ENCODE results near the gene OBSCN.

OBSCN gene

DNA sequence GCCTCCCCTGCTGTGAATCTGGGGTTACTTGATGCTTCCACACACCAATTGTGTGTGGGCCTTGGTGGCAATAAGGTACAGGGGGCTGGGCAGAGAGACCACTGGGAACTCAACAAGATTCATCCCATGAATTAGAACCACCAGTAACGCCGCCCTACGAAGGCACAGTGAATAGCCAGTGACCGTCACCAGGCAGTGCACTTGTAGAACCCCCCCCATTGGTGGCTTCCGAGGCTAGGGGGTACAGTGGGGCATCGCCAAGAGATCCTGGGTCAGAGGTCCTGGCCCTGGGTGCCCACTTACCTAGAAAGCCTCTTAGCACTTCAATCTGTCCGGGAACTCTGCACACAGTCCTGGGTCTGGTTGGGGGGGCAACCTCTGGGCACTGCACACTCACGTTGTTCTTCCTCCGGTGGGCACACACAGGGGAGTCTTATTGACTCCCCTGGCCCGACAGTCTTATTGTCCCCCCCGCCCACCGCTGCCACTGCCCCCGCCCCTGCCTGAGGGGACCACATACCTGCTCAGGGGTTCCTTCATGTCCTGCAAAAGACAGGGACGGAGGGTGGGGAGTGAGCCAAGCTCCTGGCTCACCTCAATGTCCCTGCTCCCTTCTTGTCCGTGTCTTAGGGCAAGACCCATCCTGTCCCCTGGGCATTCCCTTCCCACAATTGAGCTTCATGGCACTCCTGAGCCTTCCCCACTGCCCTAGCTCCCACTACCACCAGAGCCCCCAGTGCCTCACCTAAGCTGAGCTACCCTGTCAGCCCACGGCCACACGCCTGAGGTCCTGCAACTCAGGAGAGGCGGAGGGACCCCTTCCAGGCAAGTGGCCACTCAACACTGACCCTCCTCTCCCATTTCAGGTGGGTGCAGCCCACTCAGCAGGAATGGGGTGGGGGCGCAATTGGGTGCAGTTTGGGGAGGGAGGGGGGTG, 201.3 kb downstream of the OBSCN start:
- FAIRE-seq (no peak), DNase-seq (ENCODE audit: insufficient read length, low spot score) (no peak)

DNA sequence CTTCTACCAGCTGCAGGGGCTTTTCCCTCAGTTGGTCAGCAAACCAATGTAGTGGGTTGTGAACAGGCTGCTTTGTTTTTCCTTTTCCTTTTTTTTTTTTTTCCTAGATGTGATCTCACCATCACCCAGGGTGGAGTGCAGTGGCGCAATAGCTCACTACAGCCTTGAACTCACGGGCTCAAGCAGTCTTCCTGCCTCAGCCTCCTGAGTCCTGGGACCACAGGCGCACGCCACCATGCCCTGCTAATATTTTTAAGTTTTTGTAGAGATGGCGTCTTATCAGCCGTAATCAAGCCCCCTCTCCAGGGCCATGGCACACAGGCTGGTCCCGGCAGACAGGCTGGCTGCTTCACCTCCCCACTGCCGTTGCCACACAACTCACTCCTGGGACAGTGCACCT, 202.2 kb downstream of the OBSCN start:
- DNase-seq (ENCODE audit: insufficient read length, low spot score) (no peak), FAIRE-seq (no peak)

DNA sequence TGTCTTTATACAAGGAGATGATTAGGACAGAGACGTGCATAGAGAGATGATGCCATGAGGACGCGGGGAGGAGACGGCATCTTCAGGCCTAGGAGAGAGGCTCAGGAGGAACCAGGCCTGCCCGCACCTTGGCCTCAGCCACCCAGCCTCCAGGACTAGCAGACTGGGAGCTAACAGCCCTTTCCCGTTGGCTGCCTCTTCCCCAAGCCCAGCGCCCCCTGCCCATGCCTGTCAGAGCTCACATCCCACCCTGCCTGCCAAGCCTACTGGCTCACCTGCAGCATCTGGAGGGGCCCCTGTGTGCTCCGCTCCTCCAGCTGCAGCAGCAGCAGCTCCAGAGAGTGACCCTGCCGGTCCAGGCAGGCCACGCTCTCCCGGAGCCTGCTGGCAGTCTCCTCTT, 202.8 kb downstream of the OBSCN start:
- DNase-seq (ENCODE audit: insufficient read length, low spot score): no peak
- FAIRE-seq: no peak

DNA sequence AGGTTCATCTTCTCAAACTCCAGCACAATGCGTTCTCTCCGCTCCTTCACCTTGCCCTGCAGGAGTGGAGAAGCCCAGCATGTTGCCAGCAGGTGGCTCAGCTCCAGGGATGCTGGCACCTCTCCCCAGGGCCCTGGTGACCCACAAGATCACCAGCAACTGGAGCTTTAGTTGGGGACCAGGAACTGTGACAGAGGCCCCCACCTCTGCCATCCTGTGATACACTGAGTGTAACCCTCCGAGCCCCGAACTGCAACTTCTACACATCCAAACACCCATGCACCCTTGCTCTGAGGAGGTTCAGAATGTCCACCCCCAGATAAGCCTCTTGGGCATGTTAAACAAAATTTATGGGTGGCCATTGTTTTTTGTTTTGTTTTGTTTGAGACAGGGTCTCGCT, 203.3 kb downstream of the OBSCN start:
- FAIRE-seq (no peak), DNase-seq (ENCODE audit: insufficient read length, low spot score) (no peak)

DNA sequence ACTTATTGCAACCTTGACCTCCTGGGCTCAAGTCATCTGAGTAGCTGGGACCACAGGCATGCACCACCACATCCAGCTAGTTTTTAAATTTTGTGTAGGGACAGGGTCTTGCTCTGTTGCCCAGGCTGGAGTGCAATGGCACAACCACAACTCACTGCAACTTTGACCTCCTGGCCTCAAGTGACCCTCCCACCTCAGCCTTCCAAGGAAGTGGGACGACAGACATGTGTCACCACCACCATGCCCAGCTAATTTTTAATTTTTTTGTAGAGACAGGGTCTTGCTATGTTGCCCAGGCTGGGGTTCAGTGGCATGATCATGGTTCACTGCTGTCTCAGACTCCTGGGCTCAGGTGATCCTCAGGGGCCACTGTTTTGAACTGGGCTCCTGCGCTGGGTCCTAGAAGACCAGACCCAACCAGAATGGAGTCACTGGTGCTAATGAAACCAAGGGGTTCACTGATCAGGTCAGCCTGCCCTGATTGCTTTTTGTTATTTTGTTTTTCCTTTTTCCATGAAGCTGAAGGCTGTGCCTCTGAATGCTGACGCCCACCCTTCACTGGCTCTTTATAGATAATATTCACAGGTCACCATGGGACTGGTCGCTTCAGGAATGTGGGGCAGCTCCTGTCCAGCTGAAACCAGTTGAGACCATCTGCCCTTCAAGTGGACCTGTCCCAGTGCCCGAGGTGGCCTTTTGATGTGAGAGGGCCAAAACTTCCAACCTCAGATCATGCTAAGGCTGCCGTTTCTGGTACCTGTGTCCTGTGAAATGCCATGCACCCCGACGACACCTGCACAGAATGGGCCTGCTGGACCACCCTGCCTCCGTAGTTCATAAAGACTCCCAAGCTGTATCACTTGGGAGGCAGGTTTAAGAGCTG, 203.9 kb downstream of the OBSCN start:
- DNase-seq (ENCODE audit: insufficient read length, low spot score) (no peak), FAIRE-seq (no peak)

DNA sequence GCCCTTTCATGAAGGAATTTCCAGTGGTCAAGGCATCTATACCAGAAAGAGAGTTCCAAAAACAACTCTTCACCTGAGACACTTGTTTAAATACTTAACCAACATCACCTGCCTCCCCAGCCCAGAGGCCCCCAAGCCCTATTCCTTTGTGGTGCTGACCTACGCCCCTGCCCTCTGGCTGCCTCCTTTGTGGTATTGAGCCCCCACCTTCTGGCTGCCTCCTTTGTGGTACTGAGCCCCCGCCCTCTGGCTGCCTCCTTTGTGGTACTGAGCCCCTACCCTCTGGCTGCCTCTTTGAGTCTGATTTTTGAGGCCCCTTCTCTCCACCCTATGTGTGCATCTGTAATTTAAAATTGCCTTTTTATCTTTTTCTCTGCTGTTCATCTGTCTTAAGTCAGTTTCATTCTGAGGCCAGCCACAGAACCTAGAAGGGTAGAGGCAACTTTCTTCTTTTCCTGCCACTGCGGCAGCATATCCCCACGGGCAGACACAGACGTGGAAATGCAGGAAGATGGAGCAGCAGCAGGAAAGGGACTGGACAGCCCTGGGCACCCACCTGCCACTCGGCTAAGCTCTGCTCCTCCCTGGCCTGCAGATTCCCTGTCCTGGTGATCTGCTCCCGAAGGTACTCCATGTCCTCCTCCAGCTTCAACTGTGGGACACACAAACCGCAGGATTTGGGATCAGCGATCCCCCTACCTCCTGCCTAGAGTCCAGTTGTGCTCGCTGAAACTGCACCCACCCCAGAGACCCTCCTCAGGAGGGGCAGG, 205.6 kb downstream of the OBSCN start:
- no peak for DNase-seq (ENCODE audit: insufficient read length, low spot score)
- no peak for FAIRE-seq

DNA sequence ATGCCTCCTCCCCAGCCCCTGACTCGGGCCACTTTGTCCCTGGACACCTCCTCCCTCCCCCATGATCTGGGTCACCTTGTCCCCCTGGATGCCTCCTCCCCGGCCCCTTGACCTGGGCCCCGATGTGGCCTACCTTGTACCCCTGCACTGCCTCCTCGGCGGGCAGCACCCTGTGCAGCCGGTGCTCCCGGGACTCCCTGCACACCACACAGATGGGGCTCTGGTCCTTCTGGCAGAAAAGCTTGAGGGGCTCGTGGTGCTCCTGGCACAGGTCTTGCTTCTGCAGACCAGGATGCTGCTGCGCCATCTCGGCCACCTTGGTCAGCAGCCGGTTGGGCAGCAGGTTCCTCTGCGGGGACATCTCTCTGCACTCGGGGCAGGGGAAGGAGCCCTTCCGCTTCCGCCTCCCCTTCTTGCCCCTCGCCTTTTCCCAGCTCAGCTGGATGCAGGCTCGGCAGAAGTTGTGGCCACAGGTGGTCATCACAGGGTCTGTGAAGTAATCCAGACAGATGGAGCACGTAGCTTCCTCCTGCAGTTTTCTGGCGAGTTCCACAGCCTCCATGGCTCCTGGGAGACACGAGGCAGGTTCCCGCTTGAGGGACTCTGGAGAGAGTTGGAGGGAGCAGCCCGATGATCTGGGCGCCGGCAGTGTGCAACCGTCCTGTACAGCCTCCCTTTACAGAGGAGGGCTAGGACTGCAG, 206.8 kb downstream of the OBSCN start:
- FAIRE-seq: no peak
- no peak for DNase-seq (ENCODE audit: insufficient read length, low spot score)

DNA sequence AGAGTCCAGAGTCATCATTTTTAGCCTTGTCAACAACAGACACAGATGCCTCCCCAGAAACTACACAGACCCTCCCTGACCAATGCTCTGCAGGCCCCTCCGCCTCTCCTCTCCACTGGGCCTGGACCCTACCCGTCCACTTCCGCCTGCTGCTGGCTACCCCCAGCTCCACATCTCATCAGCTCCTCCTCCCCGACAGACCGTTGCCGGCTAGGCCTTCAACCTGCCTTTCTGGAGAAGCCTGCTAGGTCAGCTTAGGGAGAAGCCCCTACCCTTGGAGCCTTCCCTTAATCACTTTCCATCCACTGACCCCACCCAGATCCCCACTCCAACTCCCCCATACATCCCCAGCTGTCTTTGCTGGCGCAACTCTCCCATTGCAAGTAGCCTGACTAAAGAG, 207.4 kb downstream of the OBSCN start:
- no peak for DNase-seq (ENCODE audit: insufficient read length, low spot score)
- FAIRE-seq: no peak

DNA sequence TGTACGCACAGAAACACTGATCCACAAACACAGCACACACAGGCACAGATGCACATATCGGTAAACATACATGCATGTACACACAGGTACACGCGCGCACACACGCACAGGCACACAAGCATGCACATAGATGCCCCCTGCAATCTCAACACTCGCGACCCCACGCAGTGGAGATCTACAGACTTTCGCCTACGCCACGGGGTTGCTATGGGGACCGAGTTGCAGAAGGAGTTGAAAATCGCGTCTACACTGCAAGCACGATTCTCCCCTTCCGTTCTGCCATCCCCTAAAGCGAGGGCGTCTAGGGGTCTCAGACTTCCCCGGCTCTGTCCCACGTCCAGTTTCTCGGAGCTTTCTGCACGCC, 208.0 kb downstream of the OBSCN start:
- no peak for FAIRE-seq
- DNase-seq (ENCODE audit: insufficient read length, low spot score): no peak

DNA sequence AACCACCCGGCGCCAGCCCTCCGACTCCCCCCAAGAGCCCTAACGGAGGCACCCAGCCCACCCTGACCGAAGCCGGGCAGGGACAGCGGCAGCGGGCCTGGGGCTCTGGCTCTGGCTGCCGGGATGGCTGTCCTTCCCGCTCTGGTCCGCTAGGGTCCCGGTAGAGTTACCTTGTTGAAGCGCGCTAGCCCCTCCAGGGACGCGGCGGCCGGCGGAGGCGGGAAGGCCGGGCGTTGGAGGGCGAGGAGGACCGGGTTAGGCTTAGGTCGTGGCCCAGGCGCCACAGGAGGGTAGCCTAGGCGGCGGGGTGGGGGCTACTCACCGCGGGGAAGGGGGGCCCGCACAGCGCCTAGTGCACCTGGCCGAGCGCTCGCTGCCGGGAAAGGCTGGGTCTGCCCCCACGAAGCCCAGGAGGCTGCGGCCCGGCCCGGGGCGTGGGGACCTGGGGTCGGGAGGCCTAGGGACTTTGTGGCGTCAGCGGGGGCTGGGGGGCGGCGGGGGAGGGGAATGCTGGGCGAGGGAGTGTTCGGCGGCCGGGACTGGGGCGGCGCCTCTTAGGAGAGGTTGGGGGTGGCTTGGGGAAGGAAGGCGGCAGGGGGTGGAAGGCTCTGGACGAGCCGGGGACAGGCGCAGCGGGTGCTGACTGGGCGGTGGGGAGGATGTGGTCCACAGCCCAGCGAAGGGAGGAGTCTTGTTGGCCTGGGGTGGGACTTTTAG, 208.5 kb downstream of the OBSCN start, which contains the start of gene TRIM17:
TSS of gene TRIM17 (minus strand) at position 645 of the 717 bp plus-strand sequence. CDS start 1,789 bp downstream, outside the sequence.
- FAIRE-seq (no peak), DNase-seq (ENCODE audit: insufficient read length, low spot score) (no peak)

DNA sequence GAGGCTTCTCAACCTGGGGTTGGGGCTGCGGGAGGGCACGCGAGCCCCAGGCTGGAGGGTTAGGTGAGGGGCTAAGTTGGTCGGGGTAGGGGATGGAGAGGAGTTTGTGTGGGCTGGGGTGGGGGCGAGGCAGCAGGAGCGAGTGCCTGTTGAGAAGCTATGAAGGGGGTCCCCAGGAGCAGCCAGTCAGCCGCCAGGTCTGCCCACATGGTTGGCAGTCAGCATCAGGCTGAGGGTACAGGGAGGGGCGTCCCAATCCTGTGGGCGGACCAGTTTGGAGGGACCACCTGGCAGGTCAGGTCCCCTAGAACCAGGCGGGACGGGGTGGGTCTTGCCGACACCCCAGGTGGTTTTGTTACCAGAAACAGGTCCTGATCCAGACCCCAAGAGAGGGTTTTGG, 209.2 kb downstream of the OBSCN start:
- no peak for DNase-seq (ENCODE audit: insufficient read length, low spot score)
- FAIRE-seq: no peak

DNA sequence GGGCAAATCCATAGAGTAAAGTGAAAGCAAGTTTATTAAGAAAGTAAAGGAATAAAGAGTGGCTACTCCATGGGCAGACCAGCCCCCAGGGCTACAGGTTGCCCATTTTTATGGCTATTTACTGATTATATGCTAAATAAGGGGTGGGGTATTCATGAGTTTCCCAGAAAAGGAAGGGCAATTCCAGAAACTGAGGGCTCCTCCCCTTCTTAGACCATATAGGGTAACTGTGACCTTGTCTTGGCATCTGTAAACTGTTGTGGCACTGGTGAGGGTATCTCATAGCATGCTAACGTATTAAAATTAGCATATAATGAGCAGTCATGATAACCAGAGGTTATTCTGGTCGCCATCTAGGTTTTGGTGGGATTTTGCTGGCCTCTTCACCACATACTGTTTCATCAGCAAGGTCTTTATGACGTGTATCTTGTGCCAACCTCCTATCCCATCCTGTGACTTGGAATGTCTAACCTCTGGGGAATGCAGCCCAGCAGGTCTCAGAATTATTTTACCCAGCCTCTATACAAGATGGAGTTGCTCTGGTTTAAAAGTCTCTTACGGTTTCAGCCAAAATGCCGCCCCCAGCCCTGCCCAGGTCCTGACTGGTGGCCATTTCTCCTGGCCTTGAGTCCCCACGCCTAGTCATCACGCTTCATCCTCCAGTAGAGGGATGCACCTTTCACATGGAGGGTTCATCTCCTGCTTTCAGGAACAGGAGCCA, 209.8 kb downstream of the OBSCN start:
- DNase-seq (ENCODE audit: insufficient read length, low spot score) (no peak), FAIRE-seq (no peak)

DNA sequence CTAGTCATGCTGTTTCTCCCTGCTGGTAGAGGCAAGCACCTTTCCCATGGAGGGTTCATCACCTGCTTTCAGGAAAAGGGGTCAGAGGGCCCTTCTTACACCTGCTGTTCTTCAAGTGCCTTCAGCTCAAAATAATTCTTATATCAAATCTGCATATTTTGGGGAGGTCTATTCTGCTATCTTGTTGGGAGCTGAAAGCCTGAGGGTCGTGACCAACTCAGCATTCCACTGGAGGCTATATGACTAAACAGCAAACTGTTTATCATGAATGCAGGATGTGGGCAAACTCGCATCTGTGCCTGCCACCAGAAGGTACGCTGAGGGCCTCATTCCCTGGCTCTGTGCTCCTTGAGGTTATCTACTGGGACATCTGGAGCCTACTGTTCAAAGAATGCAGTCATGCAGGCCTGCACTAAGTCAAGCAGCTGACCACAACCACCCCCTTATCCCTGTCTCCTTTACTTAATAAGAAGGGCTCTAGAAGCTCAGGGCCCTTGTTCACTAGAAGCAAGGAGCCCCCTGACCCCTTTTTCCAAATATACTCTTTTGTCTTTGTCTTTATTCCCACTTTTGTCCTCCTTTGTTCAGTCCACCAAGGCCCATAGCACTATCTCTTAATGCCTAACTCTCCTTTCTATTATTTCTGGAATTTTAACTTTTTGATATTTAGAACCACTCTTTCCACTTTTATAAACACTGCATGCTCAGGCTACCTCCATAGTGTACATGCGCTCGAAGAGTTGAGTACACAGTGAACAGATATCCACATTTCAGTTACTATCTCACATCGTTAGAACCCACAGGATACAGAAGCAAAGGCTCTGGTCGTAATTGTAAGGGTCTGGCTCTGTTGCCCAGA, 213.4 kb downstream of the OBSCN start:
- FAIRE-seq: no peak

DNA sequence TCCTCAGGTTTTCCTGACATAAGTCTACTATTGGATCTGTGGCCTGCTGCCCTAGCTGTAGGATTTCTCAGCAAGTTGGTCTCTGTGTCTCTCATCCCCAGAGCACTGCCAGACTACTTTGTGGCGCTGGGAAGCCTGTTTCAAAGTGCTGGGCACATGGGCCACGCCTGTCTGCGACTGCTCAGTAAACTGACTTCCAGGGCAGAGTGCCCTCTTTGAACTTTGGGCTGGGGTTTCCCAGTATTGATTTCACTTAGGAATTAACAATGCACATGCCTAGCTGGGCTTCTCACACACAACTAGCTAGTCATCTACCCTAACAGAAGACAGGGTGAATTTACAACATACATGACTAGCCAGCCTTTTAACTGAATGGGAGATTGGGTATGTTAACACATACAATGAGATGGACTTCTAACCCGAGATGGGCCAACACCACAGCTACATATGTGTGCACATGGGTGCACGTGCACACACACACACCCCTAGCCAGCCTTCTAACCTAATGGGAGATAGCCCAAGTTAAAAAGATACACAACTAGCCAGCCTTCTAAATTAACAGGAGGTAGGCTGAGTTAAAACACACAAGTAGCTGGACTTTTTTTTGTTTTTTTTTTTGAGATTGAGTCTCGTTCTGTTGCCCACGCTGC, 215.7 kb downstream of the OBSCN start:
- DNase-seq (ENCODE audit: insufficient read length, low spot score): no peak
- FAIRE-seq: no peak

More for the DNA sequence above, 213.4 kb downstream of the OBSCN start:
- DNase-seq (ENCODE audit: insufficient read length, low spot score): no peak

DNA sequence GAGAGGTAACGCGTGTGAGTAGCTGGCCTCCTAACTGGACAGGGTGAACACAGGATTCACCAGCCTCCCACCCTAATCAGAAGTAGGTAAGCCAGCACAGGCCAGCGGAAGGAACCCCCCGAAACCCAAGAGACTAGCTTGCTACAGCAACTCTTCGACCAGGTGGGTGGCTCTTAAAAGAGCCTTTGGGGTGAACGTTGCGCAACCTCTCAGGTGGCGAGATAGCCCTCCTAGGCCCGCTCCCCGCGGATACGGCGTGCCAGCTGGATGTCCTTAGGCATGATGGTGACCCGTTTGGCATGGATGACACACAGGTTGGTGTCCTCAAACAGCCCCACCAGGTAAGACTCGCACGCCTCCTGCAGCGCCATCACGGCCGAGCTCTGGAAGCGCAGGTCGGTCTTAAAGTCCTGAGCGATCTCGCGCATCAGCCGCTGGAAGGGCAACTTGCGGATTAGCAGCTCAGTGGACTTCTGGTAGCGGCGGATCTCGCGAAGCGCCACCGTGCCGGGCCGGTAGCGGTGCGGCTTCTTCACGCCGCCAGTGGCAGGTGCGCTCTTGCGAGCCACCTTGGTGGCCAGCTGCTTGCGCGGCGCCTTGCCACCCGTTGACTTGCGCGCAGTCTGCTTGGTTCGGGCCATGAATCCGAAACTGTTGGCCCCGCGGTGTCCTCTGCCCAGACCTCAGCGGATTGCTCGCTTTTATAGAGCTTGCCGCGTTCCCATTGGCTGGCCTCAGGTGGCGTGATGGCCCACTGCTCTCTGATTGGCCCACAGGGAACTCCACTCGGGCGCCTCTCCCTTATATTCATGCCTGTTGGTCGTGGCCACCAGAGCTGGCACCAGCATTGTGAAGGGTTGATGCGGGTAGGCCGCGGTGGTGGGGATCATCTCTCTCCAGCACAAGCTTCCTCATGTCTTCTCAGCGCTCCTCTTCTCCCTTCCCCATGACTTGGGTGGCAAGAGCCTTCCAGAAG, 217.1 kb downstream of the OBSCN start:
- FAIRE-seq (no peak), DNase-seq (ENCODE audit: insufficient read length, low spot score) (no peak)

DNA sequence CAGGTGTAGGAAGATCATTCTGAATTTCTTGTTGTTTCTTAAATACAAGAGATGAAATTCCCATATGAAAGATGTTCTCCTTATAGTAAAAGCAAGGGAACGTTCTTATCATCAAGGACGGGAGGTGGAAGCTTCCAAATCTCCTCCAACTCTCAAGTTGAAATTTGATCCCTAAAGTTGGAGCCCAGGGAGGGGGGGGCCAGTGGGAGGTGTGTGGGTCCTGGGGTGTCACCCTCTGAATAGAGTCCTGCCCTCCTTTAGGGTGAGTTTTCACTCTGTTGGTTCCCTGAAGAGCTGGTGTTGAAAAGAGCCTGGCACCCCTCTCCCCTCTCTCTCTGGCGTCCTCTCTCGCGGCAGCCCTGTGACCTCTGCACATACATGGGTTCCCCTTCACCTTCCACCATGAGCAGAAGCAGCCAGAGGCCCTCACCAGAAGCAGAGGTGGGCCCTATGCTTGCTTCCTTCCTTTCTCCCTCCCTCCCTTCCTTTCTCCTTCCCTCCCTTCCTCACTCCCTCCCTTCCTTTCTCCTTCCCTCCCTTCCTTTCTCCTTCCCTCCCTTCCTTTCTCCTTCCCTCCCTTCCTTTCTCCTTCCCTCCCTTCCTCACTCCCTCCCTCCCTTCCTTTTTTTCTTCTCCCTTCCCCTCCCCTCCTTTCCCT, 218.8 kb downstream of the OBSCN start:
- no peak for DNase-seq (ENCODE audit: insufficient read length, low spot score)
- FAIRE-seq: no peak

All from GM19239 (cell line).